Measurements from ENCODE around the gene TMEM140.

Gene TMEM140

DNA sequence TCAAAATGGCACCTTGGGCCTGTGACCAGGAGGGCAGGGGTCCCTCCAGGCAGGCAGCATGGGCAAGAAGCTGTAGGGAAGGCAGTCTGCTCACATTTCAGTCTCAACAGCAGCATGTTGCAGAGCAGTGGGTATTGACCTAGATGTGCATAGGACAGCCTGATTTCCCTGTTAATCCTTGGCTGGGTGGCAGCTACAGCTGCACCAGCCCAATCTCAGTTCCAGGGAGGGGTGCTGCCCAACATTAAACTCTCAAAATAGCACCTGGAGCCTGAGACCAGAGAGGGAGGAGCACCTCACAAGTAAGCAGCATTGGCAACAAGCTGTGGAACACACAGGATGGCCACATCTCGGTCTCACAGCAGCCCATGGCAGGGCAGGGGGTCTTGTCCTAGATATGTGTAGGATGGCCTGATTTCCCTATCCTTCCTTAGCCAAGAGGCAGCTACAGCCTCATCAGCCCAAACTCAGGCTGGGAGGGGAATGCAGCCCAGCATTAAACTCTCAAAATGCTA, 10.3 kb downstream of the TMEM140 start:
- Histone ChIP-seq H2AFZ (ENCODE audit: low read depth, low read length) (no peak overlapping the region), H3K9me3 (ENCODE audit: insufficient read depth, low read length, severe bottlenecking) (peaks cover 23% of the 10 kb centered on the region), H3K27me3 (ENCODE audit: insufficient read depth, low read length, poor library complexity) (no peaks in the 10 kb centered on the region), H3K79me2 (ENCODE audit: insufficient read depth, low read length) (no peaks in the 10 kb centered on the region), H3K27ac (ENCODE audit: low read length) (no peak overlapping the region), H4K20me1 (ENCODE audit: insufficient read depth, low read length) (no peaks in the 10 kb centered on the region), H3K9ac (ENCODE audit: low read depth, low read length) (no peak overlapping the region), H3K4me1 (ENCODE audit: insufficient read depth, low read length) (peaks cover 17% of the 10 kb centered on the region), H3K4me2 (ENCODE audit: insufficient read depth, low read length) (no peak overlapping the region), H3K4me3 (ENCODE audit: low read depth in 1 of 2, low read length in 2 of 2) (no peak overlapping the region), H3K36me3 (ENCODE audit: insufficient read depth, low read length) (peaks cover 14% of the 10 kb centered on the region; the same call in 1 of the 2 replicates)
- TF ChIP-seq EZH2 (IDR thresholded peaks at IDR 0.05; ENCODE audit: borderline replicate concordance, low read depth, low read length, severe bottlenecking): no peak
- TF ChIP-seq, protein P1, sequence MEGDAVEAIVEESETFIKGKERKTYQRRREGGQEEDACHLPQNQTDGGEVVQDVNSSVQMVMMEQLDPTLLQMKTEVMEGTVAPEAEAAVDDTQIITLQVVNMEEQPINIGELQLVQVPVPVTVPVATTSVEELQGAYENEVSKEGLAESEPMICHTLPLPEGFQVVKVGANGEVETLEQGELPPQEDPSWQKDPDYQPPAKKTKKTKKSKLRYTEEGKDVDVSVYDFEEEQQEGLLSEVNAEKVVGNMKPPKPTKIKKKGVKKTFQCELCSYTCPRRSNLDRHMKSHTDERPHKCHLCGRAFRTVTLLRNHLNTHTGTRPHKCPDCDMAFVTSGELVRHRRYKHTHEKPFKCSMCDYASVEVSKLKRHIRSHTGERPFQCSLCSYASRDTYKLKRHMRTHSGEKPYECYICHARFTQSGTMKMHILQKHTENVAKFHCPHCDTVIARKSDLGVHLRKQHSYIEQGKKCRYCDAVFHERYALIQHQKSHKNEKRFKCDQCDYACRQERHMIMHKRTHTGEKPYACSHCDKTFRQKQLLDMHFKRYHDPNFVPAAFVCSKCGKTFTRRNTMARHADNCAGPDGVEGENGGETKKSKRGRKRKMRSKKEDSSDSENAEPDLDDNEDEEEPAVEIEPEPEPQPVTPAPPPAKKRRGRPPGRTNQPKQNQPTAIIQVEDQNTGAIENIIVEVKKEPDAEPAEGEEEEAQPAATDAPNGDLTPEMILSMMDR (IDR thresholded peaks at IDR 0.05; ENCODE audit: borderline replicate concordance, extremely low read depth, low read length, poor library complexity, severe bottlenecking): no peak
- ATAC-seq (ENCODE audit: insufficient read depth, low read depth) (no peak), DNase-seq (no peak)

- no peak for DNase-seq
- H3K4me2 ChIP-seq (ENCODE audit: insufficient read depth, low read length): no peak overlapping the region
- no peak overlapping the region for H3K27ac ChIP-seq (ENCODE audit: low read length)
- no peak for TF ChIP-seq EZH2 (IDR thresholded peaks at IDR 0.05; ENCODE audit: borderline replicate concordance, low read depth, low read length, severe bottlenecking)
- TF ChIP-seq, protein P1 (IDR thresholded peaks at IDR 0.05; ENCODE audit: borderline replicate concordance, extremely low read depth, low read length, poor library complexity, severe bottlenecking): no peak
- H3K4me3 ChIP-seq (ENCODE audit: low read depth in 1 of 2, low read length in 2 of 2): no peak overlapping the region
- H3K79me2 ChIP-seq (ENCODE audit: insufficient read depth, low read length): no peaks in the 10 kb centered on the region
- H2AFZ ChIP-seq (ENCODE audit: low read depth, low read length): no peak overlapping the region
- ATAC-seq (ENCODE audit: insufficient read depth, low read depth): no peak
- no peaks in the 10 kb centered on the region for H3K27me3 ChIP-seq (ENCODE audit: insufficient read depth, low read length, poor library complexity)
- peaks cover 14% of the 10 kb centered on the region; the same call in 1 of the 2 replicates for H3K36me3 ChIP-seq (ENCODE audit: insufficient read depth, low read length)
- peaks cover 17% of the 10 kb centered on the region for H3K4me1 ChIP-seq (ENCODE audit: insufficient read depth, low read length)
- no peaks in the 10 kb centered on the region for H4K20me1 ChIP-seq (ENCODE audit: insufficient read depth, low read length)
- H3K9me3 ChIP-seq (ENCODE audit: insufficient read depth, low read length, severe bottlenecking): peaks cover 23% of the 10 kb centered on the region
- no peak overlapping the region for H3K9ac ChIP-seq (ENCODE audit: low read depth, low read length)
Measured at GRCh38 chr7:135158874-135159273, 11.0 kb downstream of the TMEM140 start.

GRCh38 chr7:135159359-135160085, 11.7 kb downstream of the TMEM140 start:
- H2AFZ ChIP-seq (ENCODE audit: low read depth, low read length): no peak overlapping the region
- no peak overlapping the region for H3K9ac ChIP-seq (ENCODE audit: low read depth, low read length)
- peaks cover 18% of the 10 kb centered on the region for H3K36me3 ChIP-seq (ENCODE audit: insufficient read depth, low read length)
- H3K4me3 ChIP-seq (ENCODE audit: low read depth in 1 of 2, low read length in 2 of 2): no peak overlapping the region
- H3K27me3 ChIP-seq (ENCODE audit: insufficient read depth, low read length, poor library complexity): no peaks in the 10 kb centered on the region
- TF ChIP-seq EZH2 (IDR thresholded peaks at IDR 0.05; ENCODE audit: borderline replicate concordance, low read depth, low read length, severe bottlenecking): no peak
- TF ChIP-seq, protein P1 (IDR thresholded peaks at IDR 0.05; ENCODE audit: borderline replicate concordance, extremely low read depth, low read length, poor library complexity, severe bottlenecking): no peak
- H3K4me2 ChIP-seq (ENCODE audit: insufficient read depth, low read length): no peak overlapping the region
- H3K9me3 ChIP-seq (ENCODE audit: insufficient read depth, low read length, severe bottlenecking): peaks cover 23% of the 10 kb centered on the region
- H3K79me2 ChIP-seq (ENCODE audit: insufficient read depth, low read length): no peaks in the 10 kb centered on the region
- H3K27ac ChIP-seq (ENCODE audit: low read length): no peak overlapping the region
- DNase-seq (no peak), ATAC-seq (ENCODE audit: insufficient read depth, low read depth) (no peak)
- no peaks in the 10 kb centered on the region for H4K20me1 ChIP-seq (ENCODE audit: insufficient read depth, low read length)
- H3K4me1 ChIP-seq (ENCODE audit: insufficient read depth, low read length): peaks cover 17% of the 10 kb centered on the region
